Caco-2 (cell line): ENCODE results near the gene PNPLA1. TPM values are rescaled to one million over a fixed set of nuclear protein-coding genes. Genes with fewer than 3 reads are reported as not detected.

Source experiments
- BruUV-seq: library from RNA; stranded (reverse); fragments of 400-500 nt; replicated peaks from 2 replicates; lab custom pipeline; 2021; lab: Mats Ljungman, UMichigan
- CTCF ChIA-PET: fragments of 300-600 bp; sonication (Branson Sonifier 250); formaldehyde crosslinking; loops from one replicate; lab custom pipeline; 2022; ENCODE audit warnings: antibody characterized with exemption; lab: Charles Lee
- POLR2A ChIA-PET: fragments of 300-600 bp; sonication (Branson Sonifier 250); formaldehyde crosslinking; loops from one replicate; lab custom pipeline; 2022; ENCODE audit warnings: antibody characterized with exemption; lab: Charles Lee
- DNase-seq, 2 experiments: peaks; one replicate each; pipeline versions ENCODE4 v3.0.0 to v3.0.0-alpha.2; 2020 to 2022
- H3K27me3 ChIP-seq: replicated peaks from 2 replicates; pipeline ENCODE4 v1.6.0; 2011; ENCODE audit warnings: low read length; ENCODE audit not compliant: control insufficient read depth, insufficient read depth
- H3K36me3 ChIP-seq: 2 replicates; pipeline ENCODE4 v1.5.1; 2011; ENCODE audit warnings: low read length; ENCODE audit not compliant: control insufficient read depth, insufficient read depth
- H3K4me1 ChIP-seq: fragments of 250-450 bp; sonication (Bioruptor Pico); 2 replicates; pipeline ENCODE4 v1.5.1; 2020; ENCODE audit warnings: mild to moderate bottlenecking
- H3K4me3 ChIP-seq: 2 replicates; pipeline ENCODE4 v1.5.1; 2011; ENCODE audit warnings: low read depth, mild to moderate bottlenecking, control low read depth, low read length
- H3K9me3 ChIP-seq: fragments of 250-450 bp; sonication (Bioruptor Pico); 2 replicates; pipeline ENCODE4 v1.5.1; 2020; ENCODE audit warnings: mild to moderate bottlenecking, moderate library complexity
- H3K27ac Mint-ChIP-seq: one replicate; pipeline ENCODE4 v1.8.0; 2022; ENCODE audit warnings: mixed read lengths; ENCODE audit not compliant: unreplicated experiment
- H3K27me3 Mint-ChIP-seq: one replicate; pipeline ENCODE4 v1.8.0; 2022; ENCODE audit warnings: mixed read lengths; ENCODE audit not compliant: insufficient read depth, unreplicated experiment
- H3K36me3 Mint-ChIP-seq: one replicate; pipeline ENCODE4 v1.8.0; 2022; ENCODE audit warnings: mild to moderate bottlenecking, mixed read lengths; ENCODE audit not compliant: insufficient read depth, unreplicated experiment
- H3K4me1 Mint-ChIP-seq: one replicate; pipeline ENCODE4 v1.8.0; 2022; ENCODE audit warnings: low read depth, mixed read lengths; ENCODE audit not compliant: unreplicated experiment
- H3K4me3 Mint-ChIP-seq: one replicate; pipeline ENCODE4 v1.8.0; 2022; ENCODE audit warnings: mild to moderate bottlenecking, moderate library complexity, mixed read lengths; ENCODE audit not compliant: unreplicated experiment
- H3K9me3 Mint-ChIP-seq: one replicate; pipeline ENCODE4 v1.8.0; 2022; ENCODE audit warnings: mixed read lengths; ENCODE audit not compliant: unreplicated experiment
- CTCF ChIP-seq, 2 experiments: fragments of 200-600 bp in 1 of 2; IDR thresholded peaks; 1 replicate in 1 of 2; 2 replicates in 1 of 2; pipeline versions ENCODE4 v1.5.1 to v1.8.0; 2011 to 2022; ENCODE audit warnings: antibody characterized with exemption in 1 of 2, control low read depth in 1 of 2, inconsistent platforms in 1 of 2, low read depth in 1 of 2, low read length in 1 of 2, mild to moderate bottlenecking in 1 of 2, moderate library complexity in 1 of 2; ENCODE audit not compliant: insufficient read depth in 1 of 2, severe bottlenecking in 1 of 2, unreplicated experiment in 1 of 2
- intact Hi-C: fragments of 100-400 bp; cut with micrococcal nuclease; formaldehyde crosslinking; loops from one replicate; pipeline ENCODE4 v1.10.0; 2022; ENCODE audit not compliant: unreplicated experiment
- total RNA-seq: library from RNA; stranded (reverse); gene quantifications from 2 replicates; pipeline ENCODE4 v1.2.3, GENCODE V29; 2022

The PNPLA1 gene
- total RNA-seq, 1 experiment from 2014 or later, result 0.25 TPM

DNA sequence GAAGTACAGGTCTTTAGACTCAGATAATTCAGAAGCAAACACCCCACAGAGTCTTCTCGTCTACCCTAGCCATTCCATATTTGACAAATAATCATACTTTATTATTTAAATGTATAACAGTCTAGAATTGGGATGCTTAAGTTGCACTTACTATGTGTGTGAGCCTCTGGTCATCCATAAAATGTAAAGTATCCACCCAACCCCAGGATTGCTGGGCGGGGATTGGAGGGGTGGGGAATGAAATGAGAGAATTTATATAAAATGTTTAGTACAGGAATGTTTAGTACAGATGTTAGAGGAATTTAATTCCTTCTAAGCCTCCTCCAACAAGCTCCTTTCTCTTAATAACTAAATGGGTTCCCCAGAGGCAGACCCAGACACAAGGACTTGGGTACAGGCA lies 50.0 kb downstream of the PNPLA1 start:
- H3K4me3 ChIP-seq, result no peak overlapping the region
- H3K27me3 Mint-ChIP-seq, result no peaks in the 10 kb centered on the region
- ChIA-PET CTCF (interaction anchor here (1.6 to 2.6 kb wide), 2 partner anchors 18 to 21 kb away, joined by 4 to 18 read pairs; no protein-coding TSS in a partner anchor), POLR2A (no interaction called here)
- H3K27ac Mint-ChIP-seq, result no peak overlapping the region
- peaks cover 10% of the 10 kb centered on the region; the same call in 1 of the 2 replicates for H3K4me1 ChIP-seq
- no peak for TF ChIP-seq CTCF (IDR thresholded peaks at IDR 0.05; ENCODE audit: insufficient read depth in 1 of 2, low read depth in 1 of 2, low read length in 1 of 2, severe bottlenecking in 1 of 2, unreplicated experiment in 1 of 2)
- H3K27me3 ChIP-seq, result no peaks in the 10 kb centered on the region
- no TSS peak for BruUV-seq
- H3K9me3 ChIP-seq, result no peaks in the 10 kb centered on the region
- peaks cover 5% of the 10 kb centered on the region for H3K36me3 Mint-ChIP-seq
- no peak for DNase-seq
- H3K9me3 Mint-ChIP-seq, result no peaks in the 10 kb centered on the region
- intact Hi-C loops, result no loop called here
- H3K4me3 Mint-ChIP-seq, result no peak overlapping the region
- H3K4me1 Mint-ChIP-seq, result peaks cover 9% of the 10 kb centered on the region
- no peaks in the 10 kb centered on the region for H3K36me3 ChIP-seq

- Histone ChIP-seq H3K36me3 (no peaks in the 10 kb centered on the region), H3K4me1 (peaks cover 10% of the 10 kb centered on the region; the same call in 1 of the 2 replicates), H3K27me3 (no peaks in the 10 kb centered on the region), H3K4me3 (no peak overlapping the region), H3K9me3 (no peaks in the 10 kb centered on the region)
- CTCF ChIA-PET, result interaction anchor here (1.6 to 2.6 kb wide), 2 partner anchors 18 to 20 kb away, joined by 4 to 18 read pairs; no protein-coding TSS in a partner anchor
- peak in 1 of 2 experiments; percentile 40 for TF ChIP-seq CTCF (IDR thresholded peaks at IDR 0.05; ENCODE audit: insufficient read depth in 1 of 2, low read depth in 1 of 2, low read length in 1 of 2, severe bottlenecking in 1 of 2, unreplicated experiment in 1 of 2)
- POLR2A ChIA-PET, result interaction anchor here (0.6 kb wide), 1 partner anchor 14 kb away, joined by 3 read pairs; no protein-coding TSS in a partner anchor
- no TSS peak for BruUV-seq
- Mint-ChIP-seq H3K27me3 (no peaks in the 10 kb centered on the region), H3K27ac (peak overlapping the region; percentile 62), H3K4me1 (peaks cover 9% of the 10 kb centered on the region), H3K36me3 (peaks cover 5% of the 10 kb centered on the region), H3K4me3 (peak overlapping the region; percentile 43), H3K9me3 (no peaks in the 10 kb centered on the region)
- DNase-seq, result peak in 1 of 2 experiments; percentile 35
- intact Hi-C loops, result no loop called here
Observed at GRCh38 chr6:36320475-36320874, 50.6 kb downstream of the PNPLA1 start.

GRCh38 chr6:36322591-36322990 lies 52.7 kb downstream of the PNPLA1 start:
- Histone ChIP-seq H3K4me1 (peaks cover 10% of the 10 kb centered on the region; the same call in 1 of the 2 replicates), H3K4me3 (no peak overlapping the region), H3K9me3 (no peaks in the 10 kb centered on the region), H3K27me3 (no peaks in the 10 kb centered on the region), H3K36me3 (no peaks in the 10 kb centered on the region)
- ChIA-PET POLR2A (no interaction called here), CTCF (no interaction called here)
- Mint-ChIP-seq H3K27ac (no peak overlapping the region), H3K27me3 (no peaks in the 10 kb centered on the region), H3K4me1 (peaks cover 9% of the 10 kb centered on the region), H3K4me3 (no peak overlapping the region), H3K9me3 (no peaks in the 10 kb centered on the region), H3K36me3 (peaks cover 5% of the 10 kb centered on the region)
- no peak for TF ChIP-seq CTCF (IDR thresholded peaks at IDR 0.05; ENCODE audit: insufficient read depth in 1 of 2, low read depth in 1 of 2, low read length in 1 of 2, severe bottlenecking in 1 of 2, unreplicated experiment in 1 of 2)
- no TSS peak for BruUV-seq
- DNase-seq, result no peak
- intact Hi-C loops, result no loop called here
